Fibroblast of lung (primary cell): ENCODE data around the gene LRRC8D. TPM values are rescaled to one million over a fixed set of nuclear protein-coding genes. Genes with fewer than 3 reads are reported as not detected.

Source experiments
- DNase-seq, 2 donors: peaks; one replicate each; pipeline versions ENCODE4 v3.0.0 to v3.0.0-alpha.2; 2010; ENCODE audit warnings: low read depth in 2 of 2
- H2AFZ ChIP-seq: 2 replicates; pipeline ENCODE4 v1.5.1; 2012; ENCODE audit warnings: low read length, control low read depth, inconsistent platforms
- H3K27ac ChIP-seq: 2 replicates; pipeline ENCODE4 v1.5.1; 2011; ENCODE audit warnings: low read length, control low read depth; ENCODE audit not compliant: insufficient read depth
- H3K27me3 ChIP-seq: 2 replicates; pipeline ENCODE4 v1.5.1; 2011; ENCODE audit warnings: mild to moderate bottlenecking, low read length; ENCODE audit not compliant: control insufficient read depth, insufficient read depth
- H3K36me3 ChIP-seq: 2 replicates; pipeline ENCODE4 v1.5.1; 2011; ENCODE audit warnings: low read length; ENCODE audit not compliant: control insufficient read depth, insufficient read depth
- H3K4me1 ChIP-seq: 2 replicates; pipeline ENCODE4 v1.5.1; 2011; ENCODE audit warnings: low read length; ENCODE audit not compliant: control insufficient read depth, insufficient read depth; ENCODE audit errors: extremely low read depth
- H3K4me2 ChIP-seq: 2 replicates; pipeline ENCODE4 v1.5.1; 2011; ENCODE audit warnings: low read length, control low read depth; ENCODE audit not compliant: insufficient read depth; ENCODE audit errors: extremely low read depth
- H3K4me3 ChIP-seq, 4 experiments: fragments of 200-600 bp in 1 of 4; sonication (generic) in 1 of 4; replicated peaks in 1 of 4; 2 replicates each; pipeline ENCODE4 v1.5.1; 2011 to 2016; ENCODE audit warnings: low read length in 4 of 4, low read depth in 3 of 4, mild to moderate bottlenecking in 3 of 4, control low read depth in 2 of 4, inconsistent platforms in 1 of 4, mixed read lengths in 1 of 4; ENCODE audit not compliant: insufficient read depth in 1 of 4; ENCODE audit errors: control extremely low read depth in 1 of 4
- H3K79me2 ChIP-seq: 2 replicates; pipeline ENCODE4 v1.5.1; 2012; ENCODE audit warnings: mild to moderate bottlenecking, low read length, inconsistent platforms; ENCODE audit not compliant: control insufficient read depth, insufficient read depth
- H3K9ac ChIP-seq: 2 replicates; pipeline ENCODE4 v1.5.1; 2011; ENCODE audit warnings: mild to moderate bottlenecking, low read length, control low read depth; ENCODE audit not compliant: insufficient read depth
- H3K9me3 ChIP-seq: 2 replicates; pipeline ENCODE4 v1.5.1; 2012; ENCODE audit warnings: low read depth, low read length; ENCODE audit not compliant: control insufficient read depth, insufficient read depth
- H4K20me1 ChIP-seq: 2 replicates; pipeline ENCODE4 v1.5.1; 2011; ENCODE audit warnings: low read length; ENCODE audit not compliant: control insufficient read depth, insufficient read depth; ENCODE audit errors: extremely low read depth
- EZH2 ChIP-seq: IDR thresholded peaks from 2 replicates; pipeline ENCODE4 v1.5.1; 2012; ENCODE audit warnings: low read length, control low read depth, mild to moderate bottlenecking; ENCODE audit errors: missing control alignments
- polyA plus RNA-seq, 2 donors: library from polyadenylated mRNA; depleted of rRNA in 1 of 2; stranded (reverse) in 1 of 2; unstranded in 1 of 2; fragments of >200 nt; gene quantifications; 2 replicates each; pipeline ENCODE4 v1.2.1, GENCODE V29; 2011 to 2012; ENCODE audit warnings: missing spikeins in 1 of 2
- total RNA-seq: library from RNA; depleted of rRNA; stranded (reverse); fragments of >200 nt; gene quantifications from 2 replicates; pipeline ENCODE4 v1.2.1, GENCODE V29; 2014
- TF ChIP-seq, protein P1 (sequence below), 2 donors: IDR thresholded peaks in 1 of 2; conservative IDR thresholded peaks in 1 of 2; 1 replicate in 1 of 2; 2 replicates in 1 of 2; pipeline ENCODE4 v1.5.1; 2011 to 2012; ENCODE audit warnings: low read length in 2 of 2, control low read depth in 1 of 2, inconsistent platforms in 1 of 2, low read depth in 1 of 2, mild to moderate bottlenecking in 1 of 2

The LRRC8D gene
- total and polyA plus RNA-seq, 2 donors (not counting 1 experiment from before 2014, with no cell fraction given), result 41.0 to 58.1 TPM

- no peaks in the 10 kb centered on the region for H3K4me1 ChIP-seq
- H4K20me1 ChIP-seq, result no peaks in the 10 kb centered on the region
- H3K36me3 ChIP-seq, result no peaks in the 10 kb centered on the region
- H2AFZ ChIP-seq, result no peak overlapping the region
- H3K4me3 ChIP-seq, result no peak overlapping the region
- no peak overlapping the region for H3K4me2 ChIP-seq
- H3K9ac ChIP-seq, result no peak overlapping the region
- H3K9me3 ChIP-seq, result no peaks in the 10 kb centered on the region
- no peaks in the 10 kb centered on the region for H3K27me3 ChIP-seq
- TF ChIP-seq, protein P1, sequence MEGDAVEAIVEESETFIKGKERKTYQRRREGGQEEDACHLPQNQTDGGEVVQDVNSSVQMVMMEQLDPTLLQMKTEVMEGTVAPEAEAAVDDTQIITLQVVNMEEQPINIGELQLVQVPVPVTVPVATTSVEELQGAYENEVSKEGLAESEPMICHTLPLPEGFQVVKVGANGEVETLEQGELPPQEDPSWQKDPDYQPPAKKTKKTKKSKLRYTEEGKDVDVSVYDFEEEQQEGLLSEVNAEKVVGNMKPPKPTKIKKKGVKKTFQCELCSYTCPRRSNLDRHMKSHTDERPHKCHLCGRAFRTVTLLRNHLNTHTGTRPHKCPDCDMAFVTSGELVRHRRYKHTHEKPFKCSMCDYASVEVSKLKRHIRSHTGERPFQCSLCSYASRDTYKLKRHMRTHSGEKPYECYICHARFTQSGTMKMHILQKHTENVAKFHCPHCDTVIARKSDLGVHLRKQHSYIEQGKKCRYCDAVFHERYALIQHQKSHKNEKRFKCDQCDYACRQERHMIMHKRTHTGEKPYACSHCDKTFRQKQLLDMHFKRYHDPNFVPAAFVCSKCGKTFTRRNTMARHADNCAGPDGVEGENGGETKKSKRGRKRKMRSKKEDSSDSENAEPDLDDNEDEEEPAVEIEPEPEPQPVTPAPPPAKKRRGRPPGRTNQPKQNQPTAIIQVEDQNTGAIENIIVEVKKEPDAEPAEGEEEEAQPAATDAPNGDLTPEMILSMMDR (conservative IDR thresholded peaks at IDR 0.05 in 1 of 2, IDR thresholded peaks at IDR 0.05 in 1 of 2; ENCODE audit: low read depth in 1 of 2, low read length in 2 of 2), result no peak
- TF ChIP-seq EZH2, result no peak
- no peak overlapping the region for H3K27ac ChIP-seq
- DNase-seq, result peak in 1 of 2 donors; percentile 11
- H3K79me2 ChIP-seq, result no peaks in the 10 kb centered on the region
These were observed 13.4 kb downstream of the LRRC8D start for GRCh38 chr1:89834083-89834704.

- Histone ChIP-seq H3K4me2 (no peak overlapping the region), H3K36me3 (no peaks in the 10 kb centered on the region), H3K79me2 (no peaks in the 10 kb centered on the region), H3K9me3 (no peaks in the 10 kb centered on the region), H3K27me3 (no peaks in the 10 kb centered on the region), H3K4me3 (no peak overlapping the region), H3K4me1 (no peaks in the 10 kb centered on the region), H2AFZ (no peak overlapping the region), H3K27ac (no peak overlapping the region), H3K9ac (no peak overlapping the region), H4K20me1 (no peaks in the 10 kb centered on the region)
- no peak for DNase-seq
- TF ChIP-seq EZH2, result no peak
- TF ChIP-seq, protein P1 (conservative IDR thresholded peaks at IDR 0.05 in 1 of 2, IDR thresholded peaks at IDR 0.05 in 1 of 2; ENCODE audit: low read depth in 1 of 2, low read length in 2 of 2), result no peak
These were observed 15.6 kb downstream of the LRRC8D start for GRCh38 chr1:89836252-89837035.

- Histone ChIP-seq H3K4me1 (no peaks in the 10 kb centered on the region), H3K9me3 (no peaks in the 10 kb centered on the region), H3K79me2 (no peaks in the 10 kb centered on the region), H3K4me2 (no peak overlapping the region), H3K9ac (no peak overlapping the region), H3K36me3 (no peaks in the 10 kb centered on the region), H3K27me3 (no peaks in the 10 kb centered on the region), H2AFZ (no peak overlapping the region), H3K27ac (no peak overlapping the region), H4K20me1 (no peaks in the 10 kb centered on the region), H3K4me3 (no peak overlapping the region)
- no peak for TF ChIP-seq EZH2
- TF ChIP-seq, protein P1 (conservative IDR thresholded peaks at IDR 0.05 in 1 of 2, IDR thresholded peaks at IDR 0.05 in 1 of 2; ENCODE audit: low read depth in 1 of 2, low read length in 2 of 2), result no peak
- peak in 1 of 2 donors; percentile 44 for DNase-seq
These were observed 16.2 kb downstream of the LRRC8D start for GRCh38 chr1:89837036-89837481.
